HL-60 (cell line): Measurements from ENCODE around the gene TFR2.

Source experiments
- CTCF ChIP-seq: IDR thresholded peaks from one replicate; pipeline ENCODE4 v1.5.1; 2011; ENCODE audit warnings: low read length, control low read depth, inconsistent platforms; ENCODE audit not compliant: insufficient read depth
- GABPA ChIP-seq: IDR thresholded peaks from 2 replicates; pipeline ENCODE4 v1.6.1; 2012; ENCODE audit warnings: low read depth
- POLR2AphosphoS5 ChIP-seq: IDR thresholded peaks from 2 replicates; pipeline ENCODE4 v1.6.1; 2012; ENCODE audit warnings: low read depth
- TF ChIP-seq, protein P1 (sequence below): IDR thresholded peaks from 2 replicates; pipeline ENCODE4 v1.6.1; 2012; ENCODE audit warnings: low read depth; ENCODE audit not compliant: insufficient replicate concordance

DNA sequence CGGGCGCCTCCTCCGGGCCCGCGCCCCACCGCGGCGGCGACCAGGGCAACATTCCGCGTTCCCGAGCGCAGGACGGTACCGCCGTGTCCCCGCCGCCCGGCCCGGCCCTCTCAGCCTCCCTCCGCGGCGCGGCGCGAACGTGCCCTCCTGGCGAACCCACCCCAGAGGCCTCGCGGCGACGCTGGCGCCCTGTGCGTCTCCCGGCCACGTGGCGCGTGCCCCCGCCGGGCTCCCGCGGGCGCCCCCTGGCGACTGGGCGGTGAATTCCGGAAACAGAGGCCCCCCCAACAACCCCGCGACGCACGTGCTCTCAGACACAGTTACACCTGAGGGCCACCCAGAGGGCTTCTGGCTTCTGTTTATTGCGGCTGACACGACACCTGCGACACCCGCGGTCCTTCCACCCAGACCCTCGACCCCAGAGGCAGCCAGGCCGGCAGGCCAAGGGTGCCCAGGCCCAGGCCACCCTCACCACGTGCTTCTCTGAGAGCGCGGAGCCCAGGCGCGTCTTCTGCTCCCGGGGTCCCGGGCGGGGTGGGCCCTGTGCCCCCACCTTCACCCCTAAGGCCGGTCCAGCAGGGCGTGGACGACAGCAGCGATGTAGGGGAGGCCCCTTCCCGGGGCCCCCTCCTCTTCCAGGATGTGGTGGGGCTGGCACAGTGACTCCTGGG, 67.5 kb downstream of the TFR2 start, which contains the start of gene SAP25:
- TF ChIP-seq CTCF (no peak), POLR2AphosphoS5 (no peak), GABPA (no peak)
- TF ChIP-seq, protein P1, sequence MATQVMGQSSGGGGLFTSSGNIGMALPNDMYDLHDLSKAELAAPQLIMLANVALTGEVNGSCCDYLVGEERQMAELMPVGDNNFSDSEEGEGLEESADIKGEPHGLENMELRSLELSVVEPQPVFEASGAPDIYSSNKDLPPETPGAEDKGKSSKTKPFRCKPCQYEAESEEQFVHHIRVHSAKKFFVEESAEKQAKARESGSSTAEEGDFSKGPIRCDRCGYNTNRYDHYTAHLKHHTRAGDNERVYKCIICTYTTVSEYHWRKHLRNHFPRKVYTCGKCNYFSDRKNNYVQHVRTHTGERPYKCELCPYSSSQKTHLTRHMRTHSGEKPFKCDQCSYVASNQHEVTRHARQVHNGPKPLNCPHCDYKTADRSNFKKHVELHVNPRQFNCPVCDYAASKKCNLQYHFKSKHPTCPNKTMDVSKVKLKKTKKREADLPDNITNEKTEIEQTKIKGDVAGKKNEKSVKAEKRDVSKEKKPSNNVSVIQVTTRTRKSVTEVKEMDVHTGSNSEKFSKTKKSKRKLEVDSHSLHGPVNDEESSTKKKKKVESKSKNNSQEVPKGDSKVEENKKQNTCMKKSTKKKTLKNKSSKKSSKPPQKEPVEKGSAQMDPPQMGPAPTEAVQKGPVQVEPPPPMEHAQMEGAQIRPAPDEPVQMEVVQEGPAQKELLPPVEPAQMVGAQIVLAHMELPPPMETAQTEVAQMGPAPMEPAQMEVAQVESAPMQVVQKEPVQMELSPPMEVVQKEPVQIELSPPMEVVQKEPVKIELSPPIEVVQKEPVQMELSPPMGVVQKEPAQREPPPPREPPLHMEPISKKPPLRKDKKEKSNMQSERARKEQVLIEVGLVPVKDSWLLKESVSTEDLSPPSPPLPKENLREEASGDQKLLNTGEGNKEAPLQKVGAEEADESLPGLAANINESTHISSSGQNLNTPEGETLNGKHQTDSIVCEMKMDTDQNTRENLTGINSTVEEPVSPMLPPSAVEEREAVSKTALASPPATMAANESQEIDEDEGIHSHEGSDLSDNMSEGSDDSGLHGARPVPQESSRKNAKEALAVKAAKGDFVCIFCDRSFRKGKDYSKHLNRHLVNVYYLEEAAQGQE: no peak
